HG02763 (cell line): ENCODE measurements around the gene HIVEP1.

Experiments
- ATAC-seq: cut with Tn5 transposase; IDR thresholded peaks from one replicate; pipeline ENCODE4 v1.9.1; 2021; ENCODE audit warnings: mild to moderate bottlenecking, moderate library complexity; ENCODE audit not compliant: unreplicated experiment

The HIVEP1 gene

GRCh38 chr6:12017263-12017662, 5.2 kb downstream of the HIVEP1 start:
- ATAC-seq, result no peak

DNA sequence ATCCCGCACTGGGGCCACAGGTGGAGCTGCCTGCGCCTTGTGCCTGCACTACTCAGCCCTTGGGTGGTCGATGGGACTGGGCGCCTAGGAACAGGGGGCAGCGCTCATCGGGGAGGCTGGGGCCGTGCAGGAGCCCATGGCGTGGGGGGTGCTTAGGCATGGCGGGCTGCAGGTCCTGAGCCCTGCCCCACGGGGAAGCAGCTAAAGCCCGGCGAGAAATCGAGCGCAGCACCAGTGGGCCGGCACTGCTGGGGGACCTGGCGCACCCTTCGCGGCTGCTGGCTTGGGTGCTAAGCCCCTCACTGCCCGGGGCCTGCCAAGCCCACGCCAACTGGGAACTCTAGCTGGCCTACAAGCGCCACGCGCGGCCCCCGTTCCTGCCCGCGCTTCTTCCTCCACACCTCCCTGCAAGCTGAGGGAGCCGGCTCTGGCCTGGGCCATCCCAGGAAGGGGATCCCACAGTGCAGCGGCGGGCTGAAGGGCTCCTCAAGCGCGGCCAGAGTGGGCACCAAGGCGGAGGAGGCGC, 5.8 kb downstream of the HIVEP1 start:
- ATAC-seq, result no peak

GRCh38 chr6:12020187-12020791, 8.2 kb downstream of the HIVEP1 start:
- ATAC-seq, result no peak

- ATAC-seq, result no peak
Observed at GRCh38 chr6:12022481-12022880, 10.4 kb downstream of the HIVEP1 start.

DNA sequence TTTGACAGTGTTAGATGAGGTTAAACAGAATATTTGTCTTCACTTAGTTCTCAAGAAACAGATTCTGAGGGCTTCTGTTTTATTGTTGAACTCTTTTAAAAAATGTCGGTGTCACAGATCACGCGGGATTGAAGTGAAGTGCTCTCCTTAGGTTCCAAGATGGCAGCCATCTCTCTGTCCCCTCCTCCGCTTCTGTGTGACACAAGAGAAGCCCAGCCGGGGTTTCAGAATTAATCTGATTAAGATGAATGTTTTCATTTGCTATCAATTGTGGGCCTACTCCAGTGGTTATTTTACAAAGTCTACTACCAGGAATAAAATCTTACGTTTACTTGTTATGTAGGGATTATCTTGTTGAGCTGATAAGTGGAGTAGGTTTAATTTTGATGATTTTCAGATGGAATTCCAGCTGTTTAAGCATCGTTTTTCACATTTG, 10.9 kb downstream of the HIVEP1 start:
- no peak for ATAC-seq

DNA sequence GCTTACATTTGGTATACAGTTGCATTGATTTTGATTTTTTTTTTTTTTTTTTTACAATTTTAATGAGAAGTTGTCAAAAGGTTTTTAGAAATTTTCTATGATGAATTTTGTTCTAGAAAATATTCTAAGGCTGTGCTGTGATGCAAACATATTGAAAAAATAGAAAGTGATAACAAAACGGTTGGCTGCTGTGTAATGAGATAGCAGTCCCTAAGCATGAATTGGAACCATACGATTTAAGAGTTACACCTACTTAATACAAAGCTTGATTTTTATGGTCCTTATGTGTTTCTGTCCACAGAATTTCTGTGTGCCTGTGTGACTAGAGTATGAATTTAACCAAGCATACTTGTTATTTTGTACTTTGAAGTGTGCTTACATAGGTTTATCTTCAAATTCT, 12.1 kb downstream of the HIVEP1 start:
- no peak for ATAC-seq

- no peak for ATAC-seq
Observed at GRCh38 chr6:12024699-12025434, 12.8 kb downstream of the HIVEP1 start.

GRCh38 chr6:12026120-12026519, 14.0 kb downstream of the HIVEP1 start:
- ATAC-seq, result no peak

DNA sequence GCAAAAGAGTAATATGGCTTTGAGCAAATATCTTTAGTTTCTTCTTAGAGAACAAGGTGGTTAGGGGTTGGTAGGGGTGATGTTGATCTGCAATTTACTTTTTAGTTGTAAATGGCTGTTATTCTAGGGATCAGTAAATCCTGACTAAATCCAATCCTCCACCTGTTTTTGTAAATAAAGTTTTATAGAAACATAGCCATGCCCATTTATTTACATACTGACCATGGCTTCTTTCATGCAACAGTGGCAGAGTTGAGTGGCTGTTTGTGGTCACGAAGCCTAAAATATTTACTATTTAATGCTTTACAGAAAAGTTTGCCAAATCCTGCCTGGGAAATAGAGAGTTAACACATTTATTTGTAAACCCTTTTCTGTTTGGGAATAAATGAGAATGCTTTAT, 14.7 kb downstream of the HIVEP1 start:
- no peak for ATAC-seq

- ATAC-seq, result no peak
Observed at GRCh38 chr6:12028213-12028612, 16.1 kb downstream of the HIVEP1 start.

DNA sequence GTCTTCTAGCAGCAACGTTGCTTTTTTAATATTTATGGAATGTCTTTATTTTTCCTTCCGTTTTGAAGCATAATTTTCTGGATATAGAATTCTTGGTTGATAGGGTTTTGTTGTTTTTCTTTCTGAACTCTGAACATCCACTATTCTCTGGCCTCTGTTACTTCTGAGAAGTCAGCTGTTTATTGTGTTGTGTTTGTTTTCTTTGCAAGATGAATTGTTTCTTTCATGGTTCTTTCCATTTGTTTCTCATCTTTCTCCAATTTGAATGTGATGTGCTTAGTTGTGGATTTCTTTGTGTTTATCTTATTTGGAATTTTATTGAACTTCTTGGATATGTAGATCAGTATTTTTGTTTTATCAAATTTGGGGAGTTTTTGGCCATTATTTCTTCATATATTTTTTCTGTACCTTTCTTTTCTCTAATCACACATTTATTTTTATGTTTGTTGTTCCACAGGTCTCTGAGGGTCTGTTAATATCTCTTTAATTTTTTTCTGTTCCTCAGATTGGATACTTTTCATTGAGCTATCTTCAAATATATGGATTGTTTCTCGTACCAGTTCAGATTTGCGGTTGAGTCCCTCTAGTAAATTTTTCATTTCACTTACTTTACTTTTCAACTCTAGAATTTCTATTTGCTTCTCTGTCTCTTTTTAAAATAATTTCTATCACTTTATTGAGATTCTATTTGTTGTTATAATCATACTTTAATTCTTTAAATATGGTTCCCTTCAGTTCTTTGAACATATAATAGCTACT, 18.0 kb downstream of the HIVEP1 start:
- no peak for ATAC-seq

GRCh38 chr6:12030993-12031550, 19.0 kb downstream of the HIVEP1 start:
- no peak for ATAC-seq

DNA sequence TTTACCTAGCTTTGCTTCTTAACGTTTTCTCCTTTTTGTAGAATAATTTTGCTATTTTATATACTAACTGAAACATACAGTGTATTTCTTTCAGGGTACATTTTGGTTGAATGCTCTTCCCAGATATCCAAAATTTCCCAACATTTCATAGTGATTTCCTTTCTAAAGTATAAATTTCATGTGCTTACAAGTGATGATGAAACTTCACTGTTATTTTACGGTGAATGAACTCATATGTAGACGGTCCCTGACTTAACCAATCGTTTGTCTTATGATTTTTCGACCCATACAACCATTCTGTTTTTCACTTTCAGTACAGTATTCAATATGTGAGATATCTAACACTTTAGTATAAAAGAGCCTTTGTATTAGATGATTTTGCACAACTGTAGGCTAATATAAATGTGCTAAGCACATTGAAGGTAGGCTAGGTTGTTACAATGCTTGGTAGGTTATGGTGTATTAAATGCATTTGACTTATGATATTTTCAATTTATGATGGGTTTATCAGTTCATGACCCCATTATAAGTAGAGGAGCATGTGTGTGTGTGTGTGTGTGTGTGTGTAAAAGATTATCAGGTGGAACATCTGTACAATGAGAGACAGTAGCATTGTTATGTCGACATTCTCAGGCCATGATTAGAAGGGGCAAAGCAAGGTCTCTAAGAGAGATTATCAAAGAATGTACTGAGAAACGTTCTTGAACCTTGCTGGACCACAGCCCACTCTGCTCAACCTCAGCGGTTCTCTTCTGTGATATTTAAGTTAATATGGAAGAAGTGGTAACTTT, 20.9 kb downstream of the HIVEP1 start:
- no peak for ATAC-seq

GRCh38 chr6:12033770-12034169, 21.7 kb downstream of the HIVEP1 start:
- no peak for ATAC-seq

DNA sequence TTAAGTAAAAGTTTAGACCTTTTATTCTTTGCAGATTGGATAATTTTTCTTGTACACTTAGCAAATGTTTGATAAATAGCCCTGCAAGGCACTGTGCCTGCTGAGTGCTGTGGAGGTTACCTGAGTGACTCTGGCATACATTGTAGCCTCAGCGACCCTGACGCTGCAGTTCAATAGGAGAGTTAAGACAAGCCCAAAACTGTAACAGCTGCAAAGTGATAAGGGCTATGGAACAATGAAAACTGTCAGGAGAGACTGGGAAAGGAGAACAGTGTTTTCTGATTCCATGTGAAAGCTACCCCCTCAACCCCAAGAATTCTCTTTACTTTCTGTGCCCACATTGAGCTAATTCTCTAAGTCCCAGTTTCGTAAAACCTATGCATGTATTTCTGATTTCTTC, 22.2 kb downstream of the HIVEP1 start:
- ATAC-seq, result no peak

DNA sequence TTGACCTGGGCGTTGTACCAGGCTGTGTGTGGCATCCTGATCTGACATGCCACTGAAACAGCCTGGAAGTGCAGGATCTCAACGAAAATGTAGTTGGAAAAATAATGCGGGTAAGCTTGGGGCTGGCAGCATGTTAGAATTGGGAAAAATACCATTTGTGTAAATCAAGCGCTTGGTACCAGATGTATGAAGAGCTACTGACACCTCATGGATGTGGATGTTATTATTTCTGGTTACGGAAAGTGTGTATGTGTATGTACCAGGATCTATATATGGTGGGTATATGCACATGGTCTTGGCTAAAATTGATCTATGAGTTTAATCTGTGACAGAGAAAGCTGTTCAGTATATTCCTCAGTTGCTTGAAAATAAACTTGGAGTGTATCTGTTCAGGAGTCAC, 22.7 kb downstream of the HIVEP1 start:
- ATAC-seq, result no peak

DNA sequence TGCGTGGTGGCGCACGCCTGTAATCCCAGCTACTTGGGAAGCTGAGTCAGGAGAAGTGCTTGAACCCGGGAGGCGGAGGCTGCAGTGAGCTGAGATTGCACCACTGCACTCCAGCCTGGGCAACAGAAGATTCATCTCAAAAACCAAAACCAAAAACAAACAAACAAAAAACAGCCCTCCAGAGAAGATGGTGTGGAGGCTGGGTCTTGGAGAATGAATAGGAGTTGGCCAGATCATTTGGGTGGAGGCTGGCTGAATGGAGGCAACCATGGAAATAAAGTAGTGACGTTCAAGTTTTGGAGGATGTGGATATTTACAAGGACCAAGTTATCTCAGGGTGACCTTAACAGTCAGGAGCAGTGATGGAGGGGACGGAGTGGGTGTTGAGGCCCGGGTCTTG, 24.7 kb downstream of the HIVEP1 start:
- no peak for ATAC-seq

GRCh38 chr6:12037798-12038197, 25.7 kb downstream of the HIVEP1 start:
- ATAC-seq, result no peak

- ATAC-seq, result no peak
Observed at GRCh38 chr6:12039540-12040459, 27.7 kb downstream of the HIVEP1 start.

DNA sequence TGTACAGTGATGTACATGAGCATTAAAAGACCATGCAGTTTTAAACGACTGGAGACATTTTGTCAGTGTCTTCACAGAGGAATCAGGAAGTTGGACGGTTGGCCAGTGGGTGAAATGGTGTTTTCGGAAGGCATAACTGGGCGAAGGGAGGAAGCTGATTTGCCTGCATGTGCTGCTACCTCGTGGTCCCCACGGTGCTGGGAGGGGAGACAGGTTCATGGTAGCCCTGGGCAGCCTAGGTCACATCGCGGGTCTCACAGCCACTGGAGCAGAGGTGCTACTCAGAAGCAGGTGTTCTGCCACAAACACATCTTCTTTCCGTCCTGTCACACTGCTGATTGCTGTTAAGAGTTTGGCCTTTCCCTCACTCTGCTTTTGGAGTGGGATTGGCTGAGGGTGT, 35.2 kb downstream of the HIVEP1 start:
- no peak for ATAC-seq
